PFSK-1 (cell line): ENCODE data around the gene DPRX.

Experiments used
- POLR2AphosphoS5 ChIP-seq: IDR thresholded peaks from 2 replicates; pipeline ENCODE4 v1.6.1; 2012; ENCODE audit warnings: low read depth, mild to moderate bottlenecking, control low read depth, low read length, moderate library complexity
- REST ChIP-seq, 2 experiments: IDR thresholded peaks; 2 replicates each; pipeline versions ENCODE4 v1.6.1 to v1.8.0; 2011 to 2012; ENCODE audit warnings: low read depth in 2 of 2, low read length in 2 of 2, control low read depth in 1 of 2, inconsistent platforms in 1 of 2, mild to moderate bottlenecking in 1 of 2, moderate library complexity in 1 of 2; ENCODE audit not compliant: insufficient read depth in 1 of 2

- TF ChIP-seq REST (IDR thresholded peaks at IDR 0.05; ENCODE audit: insufficient read depth in 1 of 2, low read depth in 2 of 2, low read length in 2 of 2): no peak
- no peak for TF ChIP-seq POLR2AphosphoS5
Observed at GRCh38 chr19:53598361-53598760, 33.4 kb upstream of the DPRX start.
